ENCODE data around the gene SETD3. TPM values are rescaled to one million over a fixed set of nuclear protein-coding genes. Genes with fewer than 3 reads are reported as not detected.

SETD3 gene
- polyA plus RNA-seq, 1 donor (not counting 4 experiments of a cell fraction or from before 2014, with no cell fraction given), result 48.1 TPM

GRCh38 chr14:99447739-99448138 lies 32.9 kb downstream of the SETD3 start:
- Histone ChIP-seq H3K4me3 (ENCODE audit: control insufficient read depth in 2 of 3, extremely low read depth in 1 of 3, insufficient read depth in 2 of 3, low read depth in 1 of 3, low read length in 3 of 3) (no peak overlapping the region), H3K9me3 (ENCODE audit: control insufficient read depth, low read depth, low read length) (no peaks in the 10 kb centered on the region), H3K36me3 (ENCODE audit: control insufficient read depth in 2 of 2, extremely low read depth in 1 of 2, insufficient read depth in 2 of 2, low read length in 2 of 2) (peaks cover 13% of the 10 kb centered on the region in 2 experiments), H2AFZ (ENCODE audit: control insufficient read depth, low read length) (no peak overlapping the region), H3K9me1 (ENCODE audit: control insufficient read depth, extremely low read depth, insufficient read depth, low read length) (no peaks in the 10 kb centered on the region), H3K27me3 (ENCODE audit: control insufficient read depth, extremely low read depth, insufficient read depth, low read length) (no peaks in the 10 kb centered on the region), H3K4me2 (ENCODE audit: control insufficient read depth, extremely low read depth, insufficient read depth, low read depth, low read length) (peak overlapping the region; percentile 19), H3K9ac (ENCODE audit: control insufficient read depth, extremely low read depth, insufficient read depth, low read length) (no peak overlapping the region), H3K27ac (ENCODE audit: control insufficient read depth, insufficient read depth, low read length) (no peak overlapping the region), H3K79me2 (ENCODE audit: control insufficient read depth, insufficient read depth, low read length) (no peaks in the 10 kb centered on the region), H3K4me1 (ENCODE audit: control insufficient read depth, extremely low read depth, insufficient read depth, low read length) (peaks cover 8% of the 10 kb centered on the region), H4K20me1 (ENCODE audit: control insufficient read depth, extremely low read depth, insufficient read depth, low read length) (no peaks in the 10 kb centered on the region)
- DNase-seq (ENCODE audit: low read depth, low spot score) (no peak), FAIRE-seq (peak; percentile 49)
- no peak for TF ChIP-seq CTCF (optimal IDR thresholded peaks at IDR 0.05 in 1 of 3, IDR thresholded peaks at IDR 0.05 in 1 of 3, conservative IDR thresholded peaks at IDR 0.05 in 1 of 3; ENCODE audit: extremely low read depth in 1 of 3, insufficient read depth in 2 of 3, low read length in 3 of 3)
- no peak for TF ChIP-seq EZH2 (IDR thresholded peaks at IDR 0.05; ENCODE audit: low read length)
- dilution Hi-C loops (cut with MboI; ENCODE audit: extremely low pct_ligation_motif_present, low sequenced_read_pairs), result no loop called here

GRCh38 chr14:99445931-99446330 lies 34.7 kb downstream of the SETD3 start:
- no peaks in the 10 kb centered on the region for H3K9me3 ChIP-seq (ENCODE audit: control insufficient read depth, low read depth, low read length)
- peaks cover 8% of the 10 kb centered on the region for H3K4me1 ChIP-seq (ENCODE audit: control insufficient read depth, extremely low read depth, insufficient read depth, low read length)
- H3K27me3 ChIP-seq (ENCODE audit: control insufficient read depth, extremely low read depth, insufficient read depth, low read length), result no peaks in the 10 kb centered on the region
- no peak for TF ChIP-seq CTCF (optimal IDR thresholded peaks at IDR 0.05 in 1 of 3, IDR thresholded peaks at IDR 0.05 in 1 of 3, conservative IDR thresholded peaks at IDR 0.05 in 1 of 3; ENCODE audit: extremely low read depth in 1 of 3, insufficient read depth in 2 of 3, low read length in 3 of 3)
- TF ChIP-seq EZH2 (IDR thresholded peaks at IDR 0.05; ENCODE audit: low read length), result no peak
- H3K9ac ChIP-seq (ENCODE audit: control insufficient read depth, extremely low read depth, insufficient read depth, low read length), result no peak overlapping the region
- FAIRE-seq (no peak), DNase-seq (ENCODE audit: low read depth, low spot score) (no peak)
- dilution Hi-C loops (cut with MboI; ENCODE audit: extremely low pct_ligation_motif_present, low sequenced_read_pairs), result no loop called here
- H4K20me1 ChIP-seq (ENCODE audit: control insufficient read depth, extremely low read depth, insufficient read depth, low read length), result no peaks in the 10 kb centered on the region
- H3K27ac ChIP-seq (ENCODE audit: control insufficient read depth, insufficient read depth, low read length), result no peak overlapping the region
- no peaks in the 10 kb centered on the region for H3K79me2 ChIP-seq (ENCODE audit: control insufficient read depth, insufficient read depth, low read length)
- H2AFZ ChIP-seq (ENCODE audit: control insufficient read depth, low read length), result no peak overlapping the region
- peaks cover 16 to 20% of the 10 kb centered on the region in 2 experiments for H3K36me3 ChIP-seq (ENCODE audit: control insufficient read depth in 2 of 2, extremely low read depth in 1 of 2, insufficient read depth in 2 of 2, low read length in 2 of 2)
- H3K9me1 ChIP-seq (ENCODE audit: control insufficient read depth, extremely low read depth, insufficient read depth, low read length), result no peaks in the 10 kb centered on the region
- H3K4me3 ChIP-seq (ENCODE audit: control insufficient read depth in 2 of 3, extremely low read depth in 1 of 3, insufficient read depth in 2 of 3, low read depth in 1 of 3, low read length in 3 of 3), result no peak overlapping the region
- no peak overlapping the region for H3K4me2 ChIP-seq (ENCODE audit: control insufficient read depth, extremely low read depth, insufficient read depth, low read depth, low read length)

All from keratinocyte (primary cell).